H9 (cell line): ENCODE results near the gene KCTD1. TPM values are rescaled to one million over a fixed set of nuclear protein-coding genes. Genes with fewer than 3 reads are reported as not detected.

Source experiments
- DNase-seq: peaks from one replicate; pipeline ENCODE4 v3.0.0-alpha.2; 2017
- H2AFZ ChIP-seq: one replicate; pipeline ENCODE4 v1.6.1; 2013; ENCODE audit warnings: mild to moderate bottlenecking, low read length, control low read depth, moderate library complexity
- H2AK5ac ChIP-seq: 2 replicates; pipeline ENCODE4 v1.6.1; 2013; ENCODE audit warnings: low read length, control low read depth, mixed read lengths; ENCODE audit not compliant: insufficient read length
- H2BK120ac ChIP-seq: one replicate; pipeline ENCODE4 v1.6.1; 2013; ENCODE audit warnings: low read depth, mild to moderate bottlenecking, low read length, control low read depth, inconsistent platforms; ENCODE audit not compliant: poor library complexity, severe bottlenecking
- H2BK12ac ChIP-seq: 2 replicates; pipeline ENCODE4 v1.6.1; 2013; ENCODE audit warnings: low read length, control low read depth, mixed read lengths, low read depth; ENCODE audit not compliant: insufficient read length
- H2BK15ac ChIP-seq: 2 replicates; pipeline ENCODE4 v1.6.1; 2013; ENCODE audit warnings: low read depth, low read length, control low read depth
- H2BK20ac ChIP-seq: one replicate; pipeline ENCODE4 v1.6.1; 2013; ENCODE audit warnings: low read depth, mild to moderate bottlenecking, low read length, control low read depth, inconsistent platforms; ENCODE audit not compliant: poor library complexity, severe bottlenecking
- H2BK5ac ChIP-seq: 2 replicates; pipeline ENCODE4 v1.6.1; 2013; ENCODE audit warnings: low read length, control low read depth, mixed read lengths; ENCODE audit not compliant: insufficient read length
- H3K14ac ChIP-seq: 2 replicates; pipeline ENCODE4 v1.6.1; 2013; ENCODE audit warnings: low read length, control low read depth; ENCODE audit not compliant: insufficient read depth
- H3K18ac ChIP-seq: 2 replicates; pipeline ENCODE4 v1.6.1; 2013; ENCODE audit warnings: low read depth, mild to moderate bottlenecking, mixed read lengths, low read length, control low read depth; ENCODE audit not compliant: insufficient read length
- H3K23ac ChIP-seq: 2 replicates; pipeline ENCODE4 v1.6.1; 2013; ENCODE audit warnings: low read length, control low read depth, mixed read lengths, low read depth; ENCODE audit not compliant: insufficient read length
- H3K23me2 ChIP-seq: 2 replicates; pipeline ENCODE4 v1.6.1; 2013; ENCODE audit warnings: low read depth, mild to moderate bottlenecking, mixed read lengths, low read length, control low read depth; ENCODE audit not compliant: insufficient read length, poor library complexity, severe bottlenecking
- H3K27ac ChIP-seq: 2 replicates; pipeline ENCODE4 v1.5.1; 2013; ENCODE audit warnings: low read length, control low read depth, mixed read lengths, low read depth; ENCODE audit not compliant: insufficient read length
- H3K27me3 ChIP-seq: 2 replicates; pipeline ENCODE4 v1.6.1; 2013; ENCODE audit warnings: low read length, control low read depth, inconsistent platforms; ENCODE audit not compliant: insufficient read depth
- H3K4ac ChIP-seq: 2 replicates; pipeline ENCODE4 v1.6.1; 2013; ENCODE audit warnings: low read depth, mild to moderate bottlenecking, control low read depth, inconsistent platforms, low read length, moderate library complexity
- H3K4me1 ChIP-seq: 2 replicates; pipeline ENCODE4 v1.6.1; 2013; ENCODE audit warnings: low read length, control low read depth, inconsistent platforms; ENCODE audit not compliant: insufficient read depth
- H3K4me2 ChIP-seq: 2 replicates; pipeline ENCODE4 v1.6.1; 2013; ENCODE audit warnings: low read length, control low read depth, mixed read lengths; ENCODE audit not compliant: insufficient read length, insufficient read depth
- H3K56ac ChIP-seq: 2 replicates; pipeline ENCODE4 v1.6.1; 2013; ENCODE audit warnings: low read depth, mild to moderate bottlenecking, mixed read lengths, low read length, control low read depth; ENCODE audit not compliant: insufficient read length
- H3K79me1 ChIP-seq: 2 replicates; pipeline ENCODE4 v1.6.1; 2013; ENCODE audit warnings: low read depth, mild to moderate bottlenecking, moderate library complexity, low read length, control low read depth, inconsistent platforms; ENCODE audit not compliant: insufficient read depth, poor library complexity, severe bottlenecking
- H3K79me2 ChIP-seq: 2 replicates; pipeline ENCODE4 v1.6.1; 2013; ENCODE audit warnings: low read length, control low read depth, inconsistent platforms; ENCODE audit not compliant: insufficient read depth
- H3K9ac ChIP-seq: 2 replicates; pipeline ENCODE4 v1.6.1; 2013; ENCODE audit warnings: low read length, control low read depth, mixed read lengths; ENCODE audit not compliant: insufficient read length; ENCODE audit errors: extremely low read depth
- H3K9me3 ChIP-seq: one replicate; pipeline ENCODE4 v1.6.1; 2013; ENCODE audit warnings: low read depth, low read length, inconsistent platforms; ENCODE audit not compliant: control insufficient read depth
- H3T11ph ChIP-seq: one replicate; pipeline ENCODE4 v1.6.1; 2013; ENCODE audit warnings: mild to moderate bottlenecking, low read length, control low read depth, inconsistent platforms
- H4K20me1 ChIP-seq: one replicate; pipeline ENCODE4 v1.6.1; 2013; ENCODE audit not compliant: control insufficient read depth, insufficient read length, insufficient read depth
- H4K5ac ChIP-seq: 2 replicates; pipeline ENCODE4 v1.6.1; 2013; ENCODE audit warnings: low read depth, mild to moderate bottlenecking, mixed read lengths, low read length, control low read depth; ENCODE audit not compliant: insufficient read length
- H4K8ac ChIP-seq: replicated peaks from 2 replicates; pipeline ENCODE4 v1.6.1; 2013; ENCODE audit warnings: low read length, control low read depth, mixed read lengths, low read depth; ENCODE audit not compliant: insufficient read length
- H4K91ac ChIP-seq: 2 replicates; pipeline ENCODE4 v1.6.1; 2013; ENCODE audit warnings: low read depth, mild to moderate bottlenecking, moderate library complexity, mixed read lengths, low read length, control low read depth; ENCODE audit not compliant: insufficient read length
- H3K27ac Mint-ChIP-seq, 3 experiments: 2 replicates in 2 of 3; 3 replicates in 1 of 3; pipeline ENCODE4 v1.8.0; 2020 to 2021; ENCODE audit warnings: mixed read lengths in 3 of 3, mild to moderate bottlenecking in 1 of 3, moderate library complexity in 1 of 3
- H3K27me3 Mint-ChIP-seq: 2 replicates; pipeline ENCODE4 v1.8.0; 2021; ENCODE audit warnings: low read depth, mild to moderate bottlenecking, moderate library complexity, mixed read lengths
- H3K36me3 Mint-ChIP-seq, 3 experiments: 2 replicates in 2 of 3; 3 replicates in 1 of 3; pipeline ENCODE4 v1.8.0; 2020 to 2021; ENCODE audit warnings: low read depth in 3 of 3, mixed read lengths in 3 of 3; ENCODE audit not compliant: insufficient read depth in 1 of 3
- H3K4me1 Mint-ChIP-seq, 2 experiments: 2 replicates each; pipeline ENCODE4 v1.8.0; 2020; ENCODE audit warnings: mixed read lengths in 2 of 2
- H3K4me3 Mint-ChIP-seq, 2 experiments: 2 replicates in 1 of 2; 3 replicates in 1 of 2; pipeline ENCODE4 v1.8.0; 2020 to 2021; ENCODE audit warnings: mild to moderate bottlenecking in 2 of 2, mixed read lengths in 2 of 2, moderate library complexity in 1 of 2
- H3K9me3 Mint-ChIP-seq, 2 experiments: 2 replicates in 1 of 2; 3 replicates in 1 of 2; pipeline ENCODE4 v1.8.0; 2020; ENCODE audit warnings: mild to moderate bottlenecking in 2 of 2, mixed read lengths in 2 of 2, moderate library complexity in 1 of 2
- CTCF ChIP-seq: fragments of 200-600 bp; sonication (generic); conservative IDR thresholded peaks from 3 replicates; pipeline ENCODE4 v1.8.0; 2021; ENCODE audit warnings: antibody characterized with exemption, mild to moderate bottlenecking
- WGBS: extraction: QIAGEN DNeasy Blood & Tissue Kit; methylation state at CpG from one replicate; pipeline ENCODE4 v1.1.7; 2013; ENCODE audit warnings: missing lambda C conversion rate, low lambda C conversion rate, mixed read lengths; ENCODE audit not compliant: insufficient read length; ENCODE audit errors: extremely low coverage; 5-methylcytosine and 5-hydroxymethylcytosine counted together
- total RNA-seq: library from RNA; stranded (reverse); gene quantifications from 2 replicates; pipeline ENCODE4 v1.2.1, GENCODE V29; 2021

The KCTD1 gene
- total RNA-seq, 1 experiment from 2014 or later: 10.8 TPM

GRCh38 chr18:26459340-26459739 lies 89.0 kb downstream of the KCTD1 start:
- Mint-ChIP-seq H3K4me1 (peaks cover 31 to 32% of the 10 kb centered on the region in 2 experiments), H3K4me3 (no peak overlapping the region), H3K36me3 (peaks cover 7 to 20% (median 11%) of the 10 kb centered on the region in 3 experiments; a peak in 5 of 7 replicates), H3K9me3 (no peaks in the 10 kb centered on the region), H3K27me3 (peaks cover 10% of the 10 kb centered on the region), H3K27ac (no peak overlapping the region)
- H3K4me1 ChIP-seq: peaks cover 3% of the 10 kb centered on the region; the same call in 1 of the 2 replicates
- H3K23ac ChIP-seq: no peak overlapping the region
- H3K9me3 ChIP-seq: no peaks in the 10 kb centered on the region
- no peak for TF ChIP-seq CTCF
- no peak overlapping the region for H4K8ac ChIP-seq
- no peak overlapping the region for H2BK5ac ChIP-seq
- H3K14ac ChIP-seq: no peak overlapping the region
- H2AFZ ChIP-seq: no peak overlapping the region
- no peak overlapping the region for H2BK12ac ChIP-seq
- H3K18ac ChIP-seq: no peak overlapping the region
- no peak for DNase-seq
- no peak overlapping the region for H4K5ac ChIP-seq
- H3K79me1 ChIP-seq: no peaks in the 10 kb centered on the region
- H4K91ac ChIP-seq: no peak overlapping the region
- no peak overlapping the region for H2BK20ac ChIP-seq
- H3K56ac ChIP-seq: no peak overlapping the region
- no peak overlapping the region for H3T11ph ChIP-seq
- no peak overlapping the region for H3K27ac ChIP-seq
- WGBS: no CpG with 5 or more reads among the region's 12 CpGs
- no peak overlapping the region for H2AK5ac ChIP-seq
- H3K27me3 ChIP-seq: no peaks in the 10 kb centered on the region
- no peak overlapping the region for H2BK15ac ChIP-seq
- no peaks in the 10 kb centered on the region for H3K23me2 ChIP-seq
- no peak overlapping the region for H2BK120ac ChIP-seq
- H3K9ac ChIP-seq: no peak overlapping the region
- H3K4me2 ChIP-seq: no peak overlapping the region
- no peak overlapping the region for H3K4ac ChIP-seq
- no peaks in the 10 kb centered on the region for H4K20me1 ChIP-seq
- no peaks in the 10 kb centered on the region for H3K79me2 ChIP-seq
